HG03432 (cell line): ENCODE data around the gene SP140L.
"Not testable (repeated sequence)": the region's sequence is repeated elsewhere in the genome, so short reads cannot be mapped to it uniquely, and the experiment has no call there.

Experiments used
- ATAC-seq: cut with Tn5 transposase; IDR thresholded peaks from one replicate; pipeline ENCODE4 v1.9.1; 2021; ENCODE audit warnings: mild to moderate bottlenecking, moderate library complexity; ENCODE audit not compliant: unreplicated experiment

SP140L gene

DNA sequence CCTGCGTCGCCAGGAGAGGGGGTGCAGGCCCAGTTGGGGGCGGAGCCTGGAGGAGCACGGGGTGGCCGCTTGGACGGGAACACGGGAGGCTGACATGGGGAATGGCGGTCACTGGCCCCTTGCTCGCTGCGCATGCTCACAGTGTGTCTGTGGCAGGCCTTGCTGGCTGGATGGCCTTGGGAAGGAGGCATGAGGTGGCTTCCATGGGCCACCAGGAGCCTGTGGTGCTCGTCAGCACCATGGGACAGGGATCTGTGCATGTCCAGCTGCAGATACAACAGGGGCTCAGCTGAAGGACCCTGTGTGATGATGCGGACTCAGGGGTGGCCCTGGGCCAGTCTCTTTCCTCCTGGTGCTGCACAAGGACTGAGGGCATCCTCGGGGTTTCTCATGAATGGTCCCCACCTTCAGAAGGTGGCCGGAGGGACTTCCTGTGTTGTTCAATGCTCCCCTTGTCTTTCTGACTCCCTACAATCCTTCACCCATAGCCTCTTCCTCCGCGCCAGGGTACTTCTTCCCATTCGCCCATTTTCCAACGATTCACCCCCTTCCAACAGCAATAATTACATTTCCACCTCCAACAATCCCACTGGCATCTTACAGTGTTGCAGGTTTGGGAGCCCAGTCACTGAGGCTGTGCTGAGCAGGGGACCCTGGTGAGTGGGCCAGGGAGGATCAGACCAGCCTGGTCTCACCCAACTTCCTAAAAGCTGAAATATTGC lies 3.4 kb upstream of the SP140L start:
- ATAC-seq, result no peak

DNA sequence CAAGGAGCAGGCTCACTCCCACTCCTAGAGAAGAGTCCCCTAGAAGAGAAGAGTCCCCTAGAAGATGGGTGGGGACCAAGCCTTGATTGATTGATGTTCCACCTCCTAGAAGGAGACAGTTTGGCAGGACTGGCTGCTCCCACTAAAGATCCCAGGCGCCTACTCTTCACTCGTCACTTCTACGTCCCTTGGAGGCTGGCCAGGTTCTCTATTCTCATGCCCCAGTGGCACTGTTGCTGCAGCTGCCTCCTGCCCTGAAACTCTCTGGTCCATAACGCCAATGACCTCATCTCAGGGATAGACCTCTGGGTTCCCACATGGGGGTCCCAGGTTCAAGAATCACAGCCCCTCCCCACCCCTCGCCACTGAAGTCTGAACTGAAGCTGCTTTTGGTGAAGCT lies 2.5 kb upstream of the SP140L start:
- no peak for ATAC-seq

DNA sequence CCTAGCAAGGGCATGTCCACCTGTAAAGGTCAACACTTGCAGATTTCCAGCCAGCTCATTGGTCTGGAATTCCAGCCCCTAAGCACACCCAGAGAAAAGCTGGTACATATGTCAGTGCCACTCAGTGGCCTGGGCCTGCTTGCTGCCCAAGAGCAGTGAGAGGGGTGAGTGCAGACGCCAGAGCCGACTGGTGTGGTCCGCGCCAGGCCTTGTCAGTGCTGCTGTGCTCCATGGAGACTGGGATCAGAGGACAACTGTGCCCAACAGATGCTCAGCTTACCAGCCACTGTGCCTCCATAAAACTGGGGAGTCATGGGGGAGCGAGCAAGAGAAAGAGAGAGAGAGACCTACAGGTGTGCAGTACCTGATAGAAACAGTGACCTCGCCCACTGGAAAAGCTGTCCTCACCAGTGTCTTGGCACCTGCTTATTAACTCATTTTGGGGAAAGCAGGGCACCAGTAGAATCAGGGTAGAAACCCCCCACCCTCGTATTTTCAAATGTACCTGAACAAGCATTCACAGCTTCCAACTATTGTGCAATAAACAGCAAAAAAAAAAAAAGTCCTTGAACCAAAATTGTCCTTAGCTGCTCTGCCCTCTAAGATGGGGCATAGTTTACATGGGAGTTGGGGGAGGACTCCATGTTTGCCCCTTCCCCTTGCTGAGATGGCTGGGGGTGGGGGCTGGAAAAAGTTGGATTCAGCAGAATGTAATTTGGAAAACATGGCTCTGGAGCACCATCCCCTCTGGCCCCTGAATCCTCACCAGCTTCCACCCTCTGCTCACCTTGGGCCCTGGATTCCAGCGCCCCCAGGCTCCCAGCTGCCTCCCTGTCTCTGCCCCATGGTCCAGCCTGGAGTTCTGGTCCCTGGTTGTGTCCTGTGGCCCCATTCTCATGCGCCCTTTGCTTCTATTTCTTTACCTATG lies 1.4 kb upstream of the SP140L start:
- ATAC-seq, result no peak

DNA sequence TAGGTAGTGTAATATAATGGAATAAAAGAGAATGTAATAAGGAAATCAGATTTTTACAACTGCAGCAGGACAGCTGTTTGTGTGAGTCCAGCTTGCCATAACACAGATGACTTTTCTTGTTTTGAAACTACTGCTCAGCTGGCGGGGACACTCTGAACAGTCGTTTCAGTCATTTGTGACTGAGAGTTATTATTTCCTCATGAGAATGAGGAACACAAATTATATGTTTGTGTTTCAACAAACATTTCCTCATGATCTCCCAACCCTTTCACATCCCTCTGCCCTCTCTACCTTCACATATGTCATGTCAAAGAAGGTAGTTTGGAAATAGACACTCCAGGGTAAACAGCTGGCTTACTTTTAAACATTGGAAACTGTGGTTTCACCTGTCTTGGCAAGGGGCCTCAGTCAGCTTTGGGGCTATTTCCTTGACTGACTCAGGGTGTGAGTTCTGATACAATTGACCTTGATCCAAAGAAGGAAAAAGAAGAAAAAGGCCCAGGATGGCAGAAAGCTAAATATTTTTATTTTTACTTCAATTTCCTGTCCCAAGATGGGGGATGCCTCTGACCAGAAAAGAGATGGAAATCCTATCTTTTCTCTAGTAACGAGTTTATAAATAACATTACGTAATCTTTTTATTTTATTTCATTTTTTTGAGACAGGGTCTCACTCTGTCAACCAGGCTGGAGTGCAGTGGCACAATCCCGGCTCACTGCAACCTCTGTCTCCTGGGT lies 593 bp downstream of the SP140L start:
- ATAC-seq, result peak; percentile 71

DNA sequence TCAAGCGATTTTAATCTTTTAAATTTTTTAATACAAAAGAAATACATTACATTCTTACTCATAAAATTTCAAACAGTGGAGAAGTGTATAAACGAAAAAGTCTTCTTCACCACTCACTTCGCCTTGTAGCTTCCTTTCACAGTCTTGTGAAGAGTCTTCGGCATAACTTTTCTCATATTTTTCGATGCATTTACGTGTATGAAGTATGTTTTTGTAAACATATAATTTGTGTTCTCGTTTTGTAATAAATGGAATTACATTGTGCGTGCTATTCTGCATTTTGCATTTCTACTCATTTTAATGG lies 1.1 kb downstream of the SP140L start:
- no peak for ATAC-seq

DNA sequence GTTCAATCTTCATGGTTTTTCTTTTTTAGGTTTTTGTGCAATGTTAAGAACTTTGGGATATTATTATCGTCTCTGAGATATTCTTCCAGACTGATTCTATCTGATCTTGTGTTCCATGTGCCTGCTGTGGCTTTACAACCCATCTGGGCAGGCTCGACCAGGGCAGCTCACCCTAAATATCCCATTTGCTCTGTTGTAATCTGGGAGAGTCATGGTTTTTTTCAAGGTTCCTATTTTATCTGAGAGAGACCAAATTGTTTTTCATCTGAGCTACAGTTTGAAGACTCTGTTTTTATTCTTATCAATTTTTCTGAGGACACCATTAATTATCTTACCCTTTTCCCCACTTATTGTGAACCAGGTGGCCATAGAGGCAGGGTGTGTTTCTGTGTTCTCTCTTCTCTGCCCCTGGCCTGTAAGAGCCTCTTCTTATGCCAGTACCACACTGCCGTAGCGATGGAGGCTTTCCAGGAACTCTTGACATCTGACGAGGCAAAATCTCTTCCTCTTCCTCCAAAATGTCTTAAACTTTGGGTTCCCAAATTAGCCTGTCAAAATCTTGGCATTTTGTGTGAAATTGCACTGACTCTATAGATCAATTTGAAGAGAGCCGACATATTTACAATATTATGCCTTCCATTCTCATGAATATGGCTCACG lies 3.1 kb downstream of the SP140L start:
- ATAC-seq, result no peak

DNA sequence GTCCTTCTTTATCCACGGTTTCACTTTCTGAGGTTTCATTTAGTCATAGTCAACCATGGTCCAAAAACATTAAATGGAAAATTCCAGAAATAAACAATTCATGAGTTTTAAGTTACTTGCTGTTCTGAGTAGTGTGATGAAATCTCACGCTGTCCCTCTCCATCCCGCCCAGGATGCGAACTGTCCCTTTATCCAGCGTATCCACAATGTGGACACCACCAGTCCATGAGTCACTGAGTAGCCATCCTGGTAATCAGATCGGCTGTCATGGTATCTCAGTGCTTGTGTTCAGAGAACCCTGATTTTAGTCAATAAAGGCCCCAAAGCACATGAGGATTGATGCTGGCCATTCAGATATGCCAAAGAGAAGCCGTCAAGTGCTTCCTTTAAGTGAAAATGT lies 3.7 kb downstream of the SP140L start:
- no peak for ATAC-seq

DNA sequence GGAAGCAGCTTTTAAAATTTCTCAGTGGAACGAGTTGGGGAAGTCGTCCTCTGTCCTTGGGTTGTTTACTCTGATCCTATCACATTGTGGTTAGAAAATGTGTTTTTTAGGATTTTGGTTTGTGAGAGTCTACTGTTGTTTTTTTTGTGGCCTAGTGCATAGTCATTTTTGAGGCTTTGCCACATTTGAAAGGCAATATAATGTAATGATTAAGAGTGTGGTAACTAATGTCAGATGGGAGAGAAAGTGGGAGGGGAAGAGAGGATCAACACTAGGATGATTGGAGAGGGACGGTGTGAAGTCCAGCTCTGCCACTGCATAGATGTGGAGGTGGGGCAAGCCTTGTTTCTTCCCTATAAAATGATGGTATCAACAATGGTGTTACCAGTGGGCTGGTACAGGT lies 8.5 kb downstream of the SP140L start:
- ATAC-seq, result no peak

DNA sequence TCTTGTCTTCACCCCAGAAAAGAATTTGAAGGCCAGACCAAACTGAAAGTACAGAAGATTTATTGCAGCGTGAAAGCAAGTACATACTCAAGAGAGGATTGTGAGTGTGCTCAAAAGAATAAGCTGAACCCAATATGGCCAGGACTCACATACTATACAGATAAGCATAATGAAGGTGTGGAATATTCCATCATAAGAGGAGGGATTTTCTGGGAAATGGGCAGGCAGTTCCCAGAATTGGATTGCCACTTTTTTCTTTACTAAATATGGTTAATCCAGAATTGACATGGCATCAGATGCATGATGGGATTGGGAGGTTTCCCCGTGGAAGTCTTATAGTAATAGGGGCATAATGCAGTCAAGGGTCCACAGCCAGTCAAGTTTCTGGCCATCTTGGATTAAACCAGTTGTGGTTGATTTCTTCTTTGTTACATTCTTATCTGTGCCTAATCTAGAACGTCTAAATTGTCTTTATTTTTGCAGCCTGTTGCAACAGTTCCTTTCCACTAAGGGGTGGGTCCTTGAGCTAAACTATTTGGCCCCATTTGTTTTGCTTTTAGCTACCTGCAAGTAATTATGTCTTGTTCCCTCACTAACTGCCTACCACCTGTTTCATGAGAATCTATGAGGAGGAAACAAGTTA lies 9.0 kb downstream of the SP140L start:
- no peak for ATAC-seq

DNA sequence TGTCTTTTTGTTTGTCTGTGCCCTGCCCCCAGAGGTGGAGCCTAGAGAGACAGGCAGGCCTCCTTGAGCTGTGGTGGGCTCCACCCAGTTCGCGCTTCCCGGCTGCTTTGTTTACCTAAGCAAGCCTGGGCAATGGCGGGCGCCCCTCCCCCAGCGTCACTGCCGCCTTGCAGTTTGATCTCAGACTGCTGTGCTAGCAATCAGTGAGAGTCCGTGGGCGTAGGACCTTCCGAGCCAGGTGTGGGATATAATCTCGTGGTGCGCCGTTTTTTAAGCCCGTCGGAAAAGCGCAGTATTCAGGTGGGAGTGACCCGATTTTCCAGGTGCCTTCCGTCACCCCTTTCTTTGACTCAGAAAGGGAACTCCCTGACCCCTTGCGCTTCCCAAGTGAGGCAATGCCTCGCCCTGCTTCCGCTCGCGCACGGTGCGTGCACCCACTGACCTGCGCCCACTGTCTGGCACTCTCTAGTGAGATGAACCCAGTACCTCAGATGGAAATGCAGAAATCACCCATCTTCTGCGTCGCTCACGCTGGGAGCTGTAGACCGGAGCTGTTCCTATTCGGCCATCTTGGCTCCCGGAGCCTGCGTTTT lies 15.0 kb downstream of the SP140L start:
- not testable (repeated sequence) for ATAC-seq

DNA sequence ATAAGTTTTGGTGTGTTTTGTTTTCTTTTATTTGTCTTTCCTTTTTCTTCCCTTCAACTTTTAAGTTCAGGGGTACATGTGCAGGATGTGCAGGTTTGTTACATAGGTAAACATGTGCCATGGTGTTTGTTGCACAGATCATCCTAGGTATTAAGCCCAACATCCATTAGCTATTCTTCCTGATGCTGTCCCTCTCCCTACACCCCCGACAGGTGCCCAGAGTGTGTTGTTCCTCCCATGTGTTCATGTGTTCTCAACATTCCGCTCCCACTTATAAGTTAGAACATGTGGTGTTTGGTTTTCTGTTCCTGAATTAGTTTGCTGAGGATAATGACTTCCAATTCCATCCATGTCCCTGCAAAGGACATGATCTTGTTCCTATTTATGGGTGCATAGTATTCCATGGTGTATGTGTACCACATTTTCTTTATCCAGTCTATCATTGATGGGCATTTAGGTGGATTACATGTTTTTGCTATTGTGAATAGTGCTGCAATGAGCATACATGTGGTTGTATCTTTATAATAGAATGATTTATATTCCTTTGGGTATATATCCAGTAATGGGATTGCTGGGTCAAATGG lies 16.1 kb downstream of the SP140L start:
- ATAC-seq, result not testable (repeated sequence)

DNA sequence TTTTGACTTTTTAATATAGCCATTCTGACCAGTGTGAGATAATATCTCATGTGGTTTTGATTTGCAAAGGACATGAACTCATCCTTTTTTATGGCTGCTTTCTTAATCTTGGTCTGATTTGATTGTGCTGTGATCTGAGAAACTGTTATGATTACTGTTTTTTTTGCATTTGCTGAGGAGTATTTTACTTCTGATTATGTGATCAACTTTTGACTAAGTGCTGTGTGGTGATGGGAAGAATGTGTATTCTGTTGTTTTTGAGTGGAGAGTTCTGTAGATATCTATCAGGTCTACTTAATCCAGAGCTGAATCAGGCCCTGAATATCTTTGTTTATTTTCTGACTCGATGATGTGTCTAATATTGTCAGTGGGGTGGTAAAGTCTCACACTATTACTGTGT lies 16.8 kb downstream of the SP140L start:
- no peak for ATAC-seq

DNA sequence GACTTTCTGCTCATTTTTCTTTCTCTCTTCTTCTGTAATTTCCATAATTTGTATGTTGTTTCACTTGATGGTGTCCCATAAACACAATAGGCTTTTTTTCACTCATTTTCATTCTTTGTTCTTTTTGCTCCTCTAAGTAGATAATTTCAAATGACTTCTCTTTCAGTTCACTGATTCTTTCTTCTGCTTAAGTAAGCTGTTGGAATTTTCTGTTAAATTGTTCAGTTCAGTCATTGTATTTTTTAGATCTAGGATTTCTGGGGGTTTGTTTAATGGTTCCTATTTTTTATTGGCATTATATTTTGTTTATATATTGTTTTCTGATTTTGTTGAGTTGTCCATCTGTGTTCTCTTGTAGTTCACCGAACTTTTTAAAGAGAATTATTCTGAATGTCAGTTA lies 19.5 kb downstream of the SP140L start:
- ATAC-seq, result no peak

DNA sequence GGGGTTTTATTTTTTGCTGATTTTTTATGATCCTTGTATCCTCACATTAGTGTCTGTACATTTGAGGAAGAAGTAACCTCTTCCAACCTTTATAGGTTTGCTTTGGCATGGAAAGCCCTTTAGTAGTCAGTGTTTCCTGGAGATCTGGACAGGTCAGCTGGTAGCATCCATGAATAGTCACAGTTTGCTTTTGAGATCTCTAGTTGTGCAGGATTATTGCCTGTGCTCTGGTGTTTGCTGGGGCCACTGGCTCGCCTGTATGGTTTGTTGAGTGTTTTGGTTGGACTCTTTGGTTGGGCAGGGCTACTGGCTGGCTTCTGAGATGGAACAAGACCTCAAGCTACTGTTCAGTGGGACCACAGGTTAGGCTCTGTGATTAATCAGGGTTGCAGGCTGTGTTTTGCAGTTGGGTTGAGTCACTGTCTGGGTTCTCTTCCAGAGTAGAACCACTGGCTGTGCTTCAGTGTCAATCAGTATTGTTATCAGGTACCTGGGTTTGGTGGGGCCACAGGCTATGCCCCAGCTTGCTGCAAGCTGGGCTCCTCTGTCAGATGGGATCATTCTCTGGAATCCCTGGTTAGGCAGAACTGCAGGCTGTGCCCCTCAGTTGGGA lies 20.0 kb downstream of the SP140L start:
- ATAC-seq, result no peak

DNA sequence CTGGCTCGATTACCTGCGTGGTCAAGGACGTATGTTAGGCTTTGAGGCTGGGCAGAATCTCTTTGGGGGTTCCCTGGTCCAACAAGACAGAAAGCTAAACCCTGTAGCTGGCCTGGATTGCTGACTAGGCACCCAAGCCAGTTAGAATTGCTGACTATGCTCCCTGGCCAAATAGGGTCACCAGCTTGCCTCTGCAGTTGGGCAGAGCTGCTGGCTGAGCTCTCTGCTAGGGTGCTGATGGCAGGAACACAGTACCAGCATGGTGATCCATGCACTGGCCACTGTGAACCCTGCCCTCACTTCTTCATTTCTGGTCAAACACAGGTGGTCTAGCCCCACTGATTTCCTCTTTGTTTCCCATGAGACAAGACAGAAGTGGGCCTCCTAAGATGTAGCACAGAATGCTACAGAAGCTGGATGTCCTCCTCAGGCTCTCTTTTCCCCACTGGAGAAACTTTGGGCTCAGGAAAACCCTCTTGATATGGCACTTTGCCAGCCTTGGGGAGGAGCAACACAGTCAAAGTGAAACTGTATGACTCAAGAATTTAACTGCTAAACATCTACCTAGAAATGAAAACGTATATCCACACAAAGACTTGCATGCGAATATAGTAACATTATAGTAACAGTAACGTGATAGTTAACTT lies 20.8 kb downstream of the SP140L start:
- ATAC-seq, result peak; percentile 70

DNA sequence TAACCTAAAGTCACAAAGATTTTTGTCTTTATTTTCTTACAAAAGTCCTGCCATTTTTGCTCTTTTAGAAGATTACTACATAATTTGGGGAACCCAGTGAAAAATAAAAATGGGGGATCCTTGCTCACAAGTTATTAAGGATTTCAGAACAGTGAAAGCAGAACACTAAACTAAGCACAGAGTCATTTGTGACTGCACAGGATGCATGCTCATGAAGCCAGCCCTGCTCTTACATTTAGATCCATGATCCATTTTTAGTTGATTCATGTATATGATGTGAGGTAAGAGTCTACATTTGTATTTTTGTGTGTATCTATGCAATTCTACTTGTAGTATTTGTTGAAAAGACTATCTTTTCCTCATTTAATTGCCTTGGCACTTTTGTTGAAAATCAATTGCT lies 21.8 kb downstream of the SP140L start:
- no peak for ATAC-seq

DNA sequence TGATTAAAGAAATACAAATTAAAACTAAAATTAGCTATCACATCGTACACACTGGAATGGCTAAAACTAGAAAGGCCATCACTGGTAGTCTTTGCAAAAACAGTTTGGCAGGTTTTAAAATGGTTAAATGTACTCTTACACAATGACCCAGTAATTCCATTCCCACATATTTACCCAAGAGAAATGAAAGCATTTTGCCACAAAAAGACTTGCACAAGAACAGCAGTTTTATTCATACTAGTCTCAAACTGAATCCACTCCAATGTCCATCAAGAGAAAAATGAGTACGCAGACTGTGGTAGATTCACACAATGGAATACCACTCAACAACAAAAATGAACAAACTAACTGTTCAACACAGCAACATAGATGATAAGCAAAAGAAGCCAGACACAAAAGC lies 29.1 kb downstream of the SP140L start:
- ATAC-seq, result no peak

DNA sequence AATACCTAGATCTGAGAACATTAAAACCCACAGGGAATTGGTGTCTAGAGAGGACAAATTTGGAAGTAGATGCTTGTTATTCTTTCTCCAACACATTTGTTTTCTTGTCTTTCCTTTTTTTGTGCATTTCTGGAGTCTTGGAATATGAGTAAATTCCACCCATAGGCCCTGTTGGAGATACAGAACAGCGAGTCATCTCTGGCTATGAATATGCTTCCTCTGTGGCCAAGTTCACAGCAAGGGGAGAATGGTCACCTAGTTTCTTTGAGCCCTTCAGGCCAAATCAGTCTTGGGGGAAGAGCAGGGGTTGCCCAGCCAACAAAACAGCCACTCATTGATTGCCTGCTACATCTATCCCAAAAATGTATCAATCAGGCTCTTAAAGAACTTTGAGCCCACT lies 31.3 kb downstream of the SP140L start:
- ATAC-seq, result peak; percentile 42

DNA sequence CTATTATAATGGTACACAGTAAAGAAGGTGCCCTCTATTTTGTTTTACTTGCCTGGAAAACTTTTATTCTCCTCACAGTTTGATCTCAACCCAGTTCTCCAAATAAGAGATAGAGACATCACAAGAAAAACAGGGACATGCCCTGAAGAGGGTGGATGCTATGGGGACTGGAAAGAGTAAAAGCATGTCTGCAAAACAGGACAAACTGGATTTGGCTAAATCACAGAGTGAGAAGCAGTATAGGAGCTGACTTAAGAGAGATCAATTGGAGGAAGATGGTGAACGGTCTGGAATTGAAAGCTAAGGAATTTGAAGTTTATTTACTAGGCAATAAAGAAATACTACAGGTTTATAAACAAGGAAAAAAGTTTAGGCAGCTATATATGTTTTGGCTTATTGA lies 33.0 kb downstream of the SP140L start:
- no peak for ATAC-seq
